ENCODE data around the gene PTPRN2. TPM values are rescaled to one million over a fixed set of nuclear protein-coding genes. Genes with fewer than 3 reads are reported as not detected.

PTPRN2 gene
- total RNA-seq, 1 experiment from 2014 or later, result 2.1 TPM

GRCh38 chr7:157709531-157710251, 877.9 kb downstream of the PTPRN2 start:
- no peaks in the 10 kb centered on the region for H3K36me3 ChIP-seq (ENCODE audit: control insufficient read depth in 1 of 2, insufficient read depth in 2 of 2, low read length in 2 of 2)
- ATAC-seq (no peak), DNase-seq (ENCODE audit: low read depth, low spot score) (no peak)
- ChIA-PET RAD21 (ENCODE audit: low non-redundant PET in 1 of 2, low total read pairs in 2 of 2, uncharacterized antibody in 2 of 2, unreplicated experiment in 2 of 2) (no interaction called here), POLR2A (no interaction called here), CTCF (no interaction called here)
- no peak overlapping the region for H2AFZ ChIP-seq (ENCODE audit: low read depth, low read length, poor library complexity, severe bottlenecking)
- H3K4me1 ChIP-seq (ENCODE audit: control insufficient read depth in 1 of 2, insufficient read depth in 2 of 2, low read length in 2 of 2), result no peaks in the 10 kb centered on the region
- H3K9me2 ChIP-seq (ENCODE audit: insufficient read depth), result no peaks in the 10 kb centered on the region
- intact Hi-C loops (cut with micrococcal nuclease), result no loop called here
- TF ChIP-seq RAD21 (IDR thresholded peaks at IDR 0.05; ENCODE audit: low read depth) (no peak), SP1 (IDR thresholded peaks at IDR 0.05; ENCODE audit: low read depth) (no peak), SIN3A (IDR thresholded peaks at IDR 0.05; ENCODE audit: low read depth) (no peak), EZH2 (IDR thresholded peaks at IDR 0.05) (no peak), CEBPB (IDR thresholded peaks at IDR 0.05; ENCODE audit: low read depth) (no peak), REST (IDR thresholded peaks at IDR 0.05; ENCODE audit: low read depth) (no peak), FOSL1 (IDR thresholded peaks at IDR 0.05; ENCODE audit: low read depth) (no peak), JUND (IDR thresholded peaks at IDR 0.05) (no peak), MAX (IDR thresholded peaks at IDR 0.05) (no peak), ZBTB33 (IDR thresholded peaks at IDR 0.05; ENCODE audit: extremely low read depth, insufficient replicate concordance, low read length) (no peak), POLR2A (IDR thresholded peaks at IDR 0.05; ENCODE audit: borderline replicate concordance, extremely low read depth, insufficient read depth, insufficient read length) (no peak), ZNF274 (IDR thresholded peaks at IDR 0.05; ENCODE audit: low read depth, low read length) (no peak), EZH2phosphoT487 (IDR thresholded peaks at IDR 0.05; ENCODE audit: borderline replicate concordance) (no peak), EGR1 (IDR thresholded peaks at IDR 0.05; ENCODE audit: low read depth) (no peak), SRF (IDR thresholded peaks at IDR 0.05; ENCODE audit: low read depth) (no peak), ATF3 (IDR thresholded peaks at IDR 0.05) (no peak), ELF1 (IDR thresholded peaks at IDR 0.05; ENCODE audit: borderline replicate concordance, low read depth) (no peak), TCF7L2 (IDR thresholded peaks at IDR 0.05; ENCODE audit: borderline replicate concordance, extremely low read depth, insufficient read depth, insufficient read length) (no peak)
- TF ChIP-seq, protein P1, sequence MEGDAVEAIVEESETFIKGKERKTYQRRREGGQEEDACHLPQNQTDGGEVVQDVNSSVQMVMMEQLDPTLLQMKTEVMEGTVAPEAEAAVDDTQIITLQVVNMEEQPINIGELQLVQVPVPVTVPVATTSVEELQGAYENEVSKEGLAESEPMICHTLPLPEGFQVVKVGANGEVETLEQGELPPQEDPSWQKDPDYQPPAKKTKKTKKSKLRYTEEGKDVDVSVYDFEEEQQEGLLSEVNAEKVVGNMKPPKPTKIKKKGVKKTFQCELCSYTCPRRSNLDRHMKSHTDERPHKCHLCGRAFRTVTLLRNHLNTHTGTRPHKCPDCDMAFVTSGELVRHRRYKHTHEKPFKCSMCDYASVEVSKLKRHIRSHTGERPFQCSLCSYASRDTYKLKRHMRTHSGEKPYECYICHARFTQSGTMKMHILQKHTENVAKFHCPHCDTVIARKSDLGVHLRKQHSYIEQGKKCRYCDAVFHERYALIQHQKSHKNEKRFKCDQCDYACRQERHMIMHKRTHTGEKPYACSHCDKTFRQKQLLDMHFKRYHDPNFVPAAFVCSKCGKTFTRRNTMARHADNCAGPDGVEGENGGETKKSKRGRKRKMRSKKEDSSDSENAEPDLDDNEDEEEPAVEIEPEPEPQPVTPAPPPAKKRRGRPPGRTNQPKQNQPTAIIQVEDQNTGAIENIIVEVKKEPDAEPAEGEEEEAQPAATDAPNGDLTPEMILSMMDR (IDR thresholded peaks at IDR 0.05 in 2 of 3, conservative IDR thresholded peaks at IDR 0.05 in 1 of 3; ENCODE audit: borderline replicate concordance in 1 of 3, insufficient read depth in 1 of 3, low read depth in 2 of 3, low read length in 2 of 3), result no peak
- no peak overlapping the region for H3K4me3 ChIP-seq (replicated peaks in 1 of 2; ENCODE audit: low read depth in 1 of 2, low read length in 2 of 2)
- no TSS peak for BruUV-seq (replicated peaks)
- no peaks in the 10 kb centered on the region for H4K20me1 ChIP-seq (ENCODE audit: insufficient read depth)
- H3K79me2 ChIP-seq (ENCODE audit: insufficient read depth, low read length), result no peaks in the 10 kb centered on the region
- no peak overlapping the region for H3K27ac ChIP-seq (ENCODE audit: low read depth, low read length)
- H3K4me2 ChIP-seq (ENCODE audit: low read length), result no peak overlapping the region
- H3K9me3 ChIP-seq (ENCODE audit: control insufficient read depth in 1 of 2, insufficient read depth in 1 of 2, low read depth in 1 of 2, low read length in 2 of 2), result no peaks in the 10 kb centered on the region
- no peak overlapping the region for H3K9ac ChIP-seq (ENCODE audit: low read length)
- H3K27me3 ChIP-seq (ENCODE audit: insufficient read depth, low read length), result peaks cover 32% of the 10 kb centered on the region
